Activated naive CD8-positive, alpha-beta T cell treated with anti-CD3 and anti-CD28 coated beads for 36 hours (primary cell): ENCODE data around the gene IL4I1. TPM values are rescaled to one million over a fixed set of nuclear protein-coding genes. Genes with fewer than 3 reads are reported as not detected.
"Not testable (repeated sequence)": the region's sequence is repeated elsewhere in the genome, so short reads cannot be mapped to it uniquely, and the experiment has no call there.

Experiments
- DNase-seq: peaks from one replicate; pipeline ENCODE4 v3.0.0; 2021
- H3K27ac Mint-ChIP-seq: one replicate; pipeline ENCODE4 v1.8.0; 2022; ENCODE audit warnings: mild to moderate bottlenecking, moderate library complexity, mixed read lengths
- H3K27me3 Mint-ChIP-seq: one replicate; pipeline ENCODE4 v1.8.0; 2022; ENCODE audit warnings: mild to moderate bottlenecking, mixed read lengths
- H3K36me3 Mint-ChIP-seq: one replicate; pipeline ENCODE4 v1.8.0; 2021; ENCODE audit warnings: mild to moderate bottlenecking, mixed read lengths
- H3K4me1 Mint-ChIP-seq: one replicate; pipeline ENCODE4 v1.8.0; 2021; ENCODE audit warnings: mixed read lengths
- H3K4me3 Mint-ChIP-seq: one replicate; pipeline ENCODE4 v1.8.0; 2022; ENCODE audit warnings: mild to moderate bottlenecking, moderate library complexity, mixed read lengths
- H3K9me3 Mint-ChIP-seq: one replicate; pipeline ENCODE4 v1.8.0; 2022; ENCODE audit warnings: mixed read lengths
- total RNA-seq, 2 experiments: library from RNA; stranded (reverse); gene quantifications; one replicate each; pipeline ENCODE4 v1.2.3, GENCODE V29; 2021

IL4I1 gene
- total RNA-seq, 2 experiments from 2014 or later = 2.3 to 2.9 TPM

DNA sequence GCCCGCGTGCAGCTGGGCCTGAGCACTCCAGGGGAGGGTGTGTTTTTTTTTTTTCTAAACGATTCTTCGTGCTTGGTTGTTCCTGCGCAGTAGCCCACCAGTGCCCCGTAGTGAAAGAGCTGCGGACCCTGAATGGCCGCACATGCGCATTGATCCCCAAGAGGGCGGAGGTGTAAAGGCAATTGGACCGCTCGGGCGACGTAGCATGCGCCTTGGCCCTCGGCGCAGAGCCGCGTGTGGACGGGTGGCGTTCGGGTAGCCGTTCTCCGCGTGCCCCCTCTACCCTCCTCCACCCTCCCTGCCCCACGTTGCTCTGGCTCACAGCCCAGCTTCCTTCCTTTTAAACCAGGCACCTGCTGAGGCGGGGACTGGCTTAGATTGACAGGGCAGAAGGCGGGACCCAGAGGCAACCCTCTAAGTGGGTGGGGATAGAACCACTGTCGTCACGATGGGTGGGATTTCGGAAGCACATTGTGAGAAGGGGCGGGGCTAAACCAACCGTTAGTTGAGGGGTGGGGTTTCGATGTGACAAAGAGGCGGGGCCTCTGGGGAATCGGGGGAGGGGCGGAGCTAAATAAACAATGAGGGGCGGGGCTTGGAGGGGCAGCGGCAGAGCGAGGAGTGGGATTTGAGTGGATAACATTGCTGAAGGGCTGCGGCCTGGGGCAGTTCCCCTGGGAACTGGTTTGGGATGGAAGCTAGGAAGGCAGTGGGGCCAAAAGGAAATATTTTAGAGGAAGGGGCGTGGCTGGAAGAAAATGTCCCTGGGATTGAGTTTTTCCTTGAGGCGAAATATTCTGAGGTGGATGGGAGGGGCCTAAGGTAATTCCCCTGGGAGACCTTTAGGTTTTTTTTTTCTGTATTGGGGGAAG lies 33.2 kb upstream of the IL4I1 start:
- peaks cover 10% of the 10 kb centered on the region for H3K27me3 Mint-ChIP-seq

DNA sequence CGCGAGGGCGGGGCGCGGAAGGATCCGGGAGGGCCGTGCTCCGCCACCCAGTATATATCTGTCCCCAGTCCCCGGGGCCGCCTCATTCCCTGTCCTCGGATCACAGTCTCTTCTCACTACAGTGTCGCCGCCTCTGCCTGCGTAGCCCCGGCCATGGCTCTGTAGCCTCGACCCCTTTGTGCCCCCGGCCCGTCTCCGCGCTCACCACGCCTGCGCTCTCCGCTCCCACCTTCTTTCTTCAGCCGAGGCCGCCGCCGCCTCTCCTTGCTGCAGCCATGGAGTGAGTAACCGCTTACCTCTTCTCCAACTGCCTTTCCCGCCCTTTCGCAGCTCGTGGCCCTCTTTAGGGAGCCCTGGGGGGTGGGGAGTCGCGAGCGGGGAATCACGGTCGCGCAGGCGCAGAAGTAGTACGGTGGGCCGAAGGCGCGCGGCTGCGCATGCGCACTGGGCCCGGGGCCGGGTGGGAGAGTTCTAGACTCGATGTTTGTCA lies 32.5 kb upstream of the IL4I1 start, which contains the start of the genes ATF5 and NUP62:
ATF5 (plus strand) TSS at position 85 of the 490 bp plus-strand sequence. CDS start 1,646 bp downstream, outside the sequence.
NUP62 (minus strand) TSS at position 384 of the 490 bp plus-strand sequence. CDS start 19,697 bp downstream, outside the sequence.
- Mint-ChIP-seq H3K4me1 (peaks cover 43% of the 10 kb centered on the region), H3K9me3 (peaks cover 5% of the 10 kb centered on the region), H3K36me3 (peaks cover 63% of the 10 kb centered on the region), H3K27ac (peak within 1 kb of the TSS; percentile 99), H3K27me3 (peaks cover 10% of the 10 kb centered on the region), H3K4me3 (peak within 1 kb of the TSS; percentile 97)
- DNase-seq = peak; percentile 91

More for the DNA sequence above, 33.2 kb upstream of the IL4I1 start:
- peak; percentile 90 for DNase-seq
- Mint-ChIP-seq H3K27ac (peak overlapping the region; percentile 99), H3K4me1 (peaks cover 43% of the 10 kb centered on the region), H3K4me3 (peak overlapping the region; percentile 97), H3K36me3 (peaks cover 63% of the 10 kb centered on the region), H3K9me3 (peaks cover 5% of the 10 kb centered on the region)

DNA sequence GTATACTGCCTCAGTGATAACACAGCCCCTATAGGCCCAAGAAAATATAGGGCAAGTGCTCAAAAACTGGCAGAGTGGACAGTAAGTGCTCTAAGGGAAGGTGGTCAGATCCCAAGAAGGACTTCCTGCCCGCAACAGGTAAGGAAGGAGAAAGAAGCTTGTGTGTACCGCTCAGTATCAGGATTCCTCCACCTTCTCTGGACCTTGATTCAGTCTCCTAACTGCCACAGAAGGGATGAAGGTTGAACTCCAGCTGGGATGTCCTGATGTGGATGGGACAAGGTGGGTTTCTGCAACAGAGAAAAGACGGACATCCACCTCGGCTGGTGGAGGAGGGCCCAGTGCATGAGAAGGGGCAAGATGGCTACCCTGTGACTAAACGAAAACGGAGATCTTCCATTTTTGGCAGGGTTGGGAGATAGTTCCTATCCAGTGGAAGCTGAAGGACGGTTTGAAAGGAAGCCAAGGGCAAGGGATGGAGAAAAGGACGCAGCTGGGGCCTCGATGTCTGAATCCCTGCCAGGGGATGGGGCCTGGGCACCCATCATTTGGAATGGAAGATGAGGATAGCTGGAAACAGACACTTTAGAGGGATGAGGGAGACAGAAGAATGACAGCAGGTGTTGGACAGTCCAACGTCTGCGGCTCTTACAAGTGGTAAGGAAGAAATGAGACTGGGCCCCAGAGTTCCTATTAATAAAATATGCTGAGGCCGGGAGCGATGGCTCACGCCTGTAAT lies 31.0 kb upstream of the IL4I1 start:
- Mint-ChIP-seq H3K36me3 (peaks cover 58% of the 10 kb centered on the region), H3K27me3 (peaks cover 10% of the 10 kb centered on the region), H3K4me3 (peak overlapping the region; percentile 97), H3K27ac (peak overlapping the region; percentile 99), H3K4me1 (peaks cover 42% of the 10 kb centered on the region), H3K9me3 (peaks cover 5% of the 10 kb centered on the region)
- DNase-seq = no peak

DNA sequence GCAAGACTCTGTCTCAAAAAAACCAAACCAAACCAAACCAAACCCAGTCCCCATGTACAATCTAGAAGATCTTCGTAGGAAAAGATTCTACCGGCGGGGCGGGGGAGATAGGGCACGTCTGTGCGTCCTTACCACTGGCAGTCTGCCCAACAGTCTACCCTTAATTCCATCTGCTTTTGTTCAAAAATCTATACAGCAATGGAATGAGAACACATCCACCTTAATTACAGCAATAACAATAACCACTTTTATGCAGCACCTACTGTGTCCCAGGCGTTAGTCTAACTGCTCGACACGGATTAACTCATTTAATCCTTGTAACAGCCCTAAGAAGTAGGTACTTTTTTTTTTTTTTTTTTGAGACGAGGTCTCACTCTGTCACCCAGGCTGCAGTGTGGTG lies 29.8 kb upstream of the IL4I1 start:
- Mint-ChIP-seq H3K4me1 (peaks cover 43% of the 10 kb centered on the region), H3K4me3 (peak overlapping the region; percentile 52), H3K27me3 (peaks cover 10% of the 10 kb centered on the region), H3K36me3 (peaks cover 52% of the 10 kb centered on the region), H3K27ac (no peak overlapping the region), H3K9me3 (peaks cover 5% of the 10 kb centered on the region)
- no peak for DNase-seq

DNA sequence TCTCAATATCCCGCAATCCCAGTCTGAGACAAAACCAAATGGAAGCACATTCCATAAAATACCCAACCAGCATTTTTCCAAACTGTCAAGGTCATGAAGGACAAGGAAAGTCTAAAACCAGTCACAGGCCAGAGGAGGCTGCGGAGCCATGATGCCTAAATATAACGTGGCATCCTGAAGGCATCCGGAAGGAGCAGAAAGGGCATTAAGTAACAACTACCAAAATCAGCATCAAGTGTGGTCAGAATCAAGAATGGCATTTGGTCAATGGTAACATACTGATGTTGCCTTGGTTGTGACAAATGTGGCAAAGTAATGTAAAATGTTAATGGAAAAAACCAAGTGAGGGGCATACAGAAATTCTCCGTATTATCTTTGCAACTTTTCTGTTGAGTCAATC lies 28.8 kb upstream of the IL4I1 start:
- no peak for DNase-seq
- Mint-ChIP-seq H3K27ac (no peak overlapping the region), H3K4me3 (no peak overlapping the region), H3K9me3 (peaks cover 5% of the 10 kb centered on the region), H3K4me1 (peaks cover 47% of the 10 kb centered on the region), H3K27me3 (peaks cover 10% of the 10 kb centered on the region), H3K36me3 (peaks cover 52% of the 10 kb centered on the region)

DNA sequence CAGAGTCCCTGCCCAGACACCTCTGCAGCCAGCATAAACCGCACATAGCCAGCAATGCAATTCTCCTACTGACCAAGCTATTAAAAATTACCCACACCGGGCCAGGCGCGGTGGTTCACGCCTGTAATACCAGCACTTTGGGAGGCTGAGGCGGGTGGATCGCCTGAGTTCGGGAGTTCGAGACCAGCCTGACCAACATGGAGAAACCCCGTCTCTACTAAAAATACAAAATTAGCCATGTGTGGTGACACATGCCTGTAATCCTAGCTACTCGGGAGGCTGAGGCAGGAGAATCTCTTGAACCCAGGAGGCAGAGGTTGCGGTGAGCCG lies 28.2 kb upstream of the IL4I1 start:
- peaks cover 51% of the 10 kb centered on the region for H3K36me3 Mint-ChIP-seq
- DNase-seq, H3K4me3 Mint-ChIP-seq, H3K27me3 Mint-ChIP-seq, H3K9me3 Mint-ChIP-seq: not testable (repeated sequence)
- H3K27ac Mint-ChIP-seq = peak overlapping the region; percentile 38
- peaks cover 43% of the 10 kb centered on the region for H3K4me1 Mint-ChIP-seq

DNA sequence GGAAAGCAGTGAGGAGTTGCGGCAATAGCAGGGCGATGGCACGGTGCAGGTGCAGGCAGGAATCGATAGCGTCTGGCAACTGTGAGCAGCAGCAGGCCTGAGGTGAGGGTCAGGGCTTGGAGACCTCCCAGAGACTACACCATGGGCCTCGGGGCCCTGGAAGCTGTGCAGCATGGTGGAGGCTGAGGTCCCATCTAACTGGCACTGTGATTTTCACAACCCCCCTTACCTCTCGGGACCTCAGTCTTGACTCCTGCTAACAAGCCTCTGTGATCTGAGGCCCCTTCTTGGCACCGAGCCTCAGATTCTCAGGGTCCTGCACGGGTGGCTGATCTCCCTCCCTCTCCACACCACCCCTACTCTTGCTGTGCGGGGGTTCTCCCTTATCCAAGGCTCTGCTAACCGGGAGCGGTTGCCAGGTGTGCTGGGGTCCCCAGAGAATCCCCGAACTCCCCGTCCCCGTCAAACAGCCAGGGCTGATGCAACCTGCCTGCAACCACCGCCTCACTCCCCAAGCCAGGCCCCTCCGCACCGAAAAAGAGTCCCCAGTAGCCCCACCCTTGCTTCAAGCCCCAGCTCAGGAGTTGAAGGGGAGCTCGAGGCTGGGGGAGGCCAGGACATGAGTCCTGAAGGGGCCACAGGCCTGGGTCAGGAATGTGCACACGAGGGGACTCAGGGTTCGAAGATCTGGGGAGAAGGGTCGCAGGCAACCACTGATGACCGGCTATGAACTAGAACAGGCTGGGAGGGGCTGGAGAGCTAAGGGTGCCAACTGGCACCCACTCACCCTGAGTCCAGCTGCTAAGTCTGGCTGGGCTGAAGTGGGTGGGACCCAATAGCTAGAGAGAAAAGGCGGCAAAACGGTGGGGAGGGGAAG lies 27.6 kb upstream of the IL4I1 start:
- no peak for DNase-seq
- H3K4me1 Mint-ChIP-seq = peaks cover 37% of the 10 kb centered on the region
- no peak overlapping the region for H3K4me3 Mint-ChIP-seq
- H3K36me3 Mint-ChIP-seq = peaks cover 48% of the 10 kb centered on the region
- H3K27ac Mint-ChIP-seq = peak overlapping the region; percentile 38
- H3K9me3 Mint-ChIP-seq = no peaks in the 10 kb centered on the region
- H3K27me3 Mint-ChIP-seq = peaks cover 5% of the 10 kb centered on the region

DNA sequence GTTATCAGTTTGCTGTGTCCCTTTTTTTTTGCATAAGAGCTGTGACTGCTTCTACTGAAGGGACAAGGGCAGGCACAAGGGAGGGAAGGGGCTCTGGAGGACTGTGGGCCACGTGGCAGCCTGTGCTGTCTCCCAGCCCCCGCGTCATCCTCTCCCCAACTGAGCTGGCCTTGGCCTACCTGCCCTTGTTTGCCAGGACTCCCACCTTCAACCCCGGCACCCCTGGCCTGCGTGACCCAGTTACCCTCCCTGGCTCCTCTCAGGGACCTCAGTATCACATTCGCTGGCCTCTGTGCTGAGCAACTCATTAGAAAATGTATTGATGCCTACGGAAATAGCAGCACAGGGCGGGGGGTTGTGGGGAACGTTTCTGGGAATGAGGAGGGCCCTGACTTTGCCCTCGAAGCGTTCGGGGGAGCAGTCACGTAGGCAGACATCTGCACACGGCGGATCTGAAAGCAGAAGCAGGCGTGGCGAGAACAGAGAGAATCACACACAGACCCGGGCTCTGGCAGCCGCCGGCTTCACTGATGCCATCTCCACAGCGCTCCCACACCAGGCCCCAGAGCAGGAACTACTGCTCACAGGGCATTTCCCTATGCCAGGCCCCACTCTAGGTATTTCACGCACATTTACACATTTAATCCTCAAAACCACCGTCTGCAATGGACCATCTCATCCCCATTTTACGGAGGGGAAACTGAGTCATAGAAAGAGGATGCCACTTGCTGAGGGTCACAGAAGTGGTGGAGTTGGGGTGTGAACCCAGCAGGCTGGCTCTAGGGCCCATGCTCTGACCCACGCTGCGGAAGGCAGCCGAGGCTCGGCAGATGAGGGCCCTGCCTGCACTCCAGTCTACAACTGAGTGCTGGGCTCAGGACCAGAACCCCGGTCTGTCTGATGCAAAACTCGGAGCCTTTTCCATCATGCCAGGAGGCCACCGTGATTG lies 26.6 kb upstream of the IL4I1 start:
- H3K9me3 Mint-ChIP-seq = no peaks in the 10 kb centered on the region
- peaks cover 35% of the 10 kb centered on the region for H3K4me1 Mint-ChIP-seq
- H3K27ac Mint-ChIP-seq = no peak overlapping the region
- no peak overlapping the region for H3K4me3 Mint-ChIP-seq
- H3K27me3 Mint-ChIP-seq = no peaks in the 10 kb centered on the region
- DNase-seq = no peak
- H3K36me3 Mint-ChIP-seq = peaks cover 44% of the 10 kb centered on the region

DNA sequence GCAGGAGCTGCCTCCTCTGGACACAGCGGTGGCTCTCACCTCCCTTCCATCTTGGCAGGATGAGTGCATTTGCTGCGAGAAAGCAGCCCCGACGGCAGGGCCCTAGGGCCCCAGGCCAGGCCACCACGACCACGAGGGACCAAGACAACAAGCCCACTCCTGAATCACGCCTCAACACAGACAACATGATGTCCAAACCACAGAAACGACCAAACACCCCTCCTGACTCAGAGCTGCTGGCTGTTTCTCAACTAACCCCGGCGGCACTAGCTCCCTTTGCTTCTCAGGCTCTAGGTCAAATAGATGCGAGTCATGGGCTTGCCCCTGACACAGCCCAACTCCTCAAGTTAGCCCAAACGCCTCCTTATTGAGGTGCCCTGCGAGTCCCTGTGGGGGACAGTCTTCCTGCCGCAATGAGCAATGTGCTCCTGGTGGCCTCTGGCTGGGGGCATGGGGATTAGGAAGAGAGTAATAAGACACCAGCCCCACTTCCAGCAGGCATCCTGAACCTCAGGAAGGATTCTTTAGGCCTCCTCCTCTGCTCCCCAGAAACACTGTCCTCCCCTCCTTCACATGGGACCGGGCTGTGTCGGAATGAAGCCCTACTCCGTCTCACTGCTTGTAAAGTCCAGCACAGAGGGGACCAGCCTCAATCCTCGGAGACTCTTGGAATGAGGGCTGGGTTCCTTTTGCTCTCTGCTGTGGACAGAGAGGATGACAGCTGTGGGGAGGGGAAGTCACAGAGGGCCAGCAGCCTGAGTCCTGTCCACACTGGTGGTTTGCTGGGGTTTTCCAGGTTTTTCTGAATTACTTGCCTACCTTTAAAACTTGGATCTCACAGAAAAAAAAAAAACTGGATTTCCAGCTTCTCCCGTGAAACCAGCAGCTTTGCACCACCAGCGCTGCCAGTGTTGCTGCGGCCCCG lies 25.4 kb upstream of the IL4I1 start:
- Mint-ChIP-seq H3K4me3 (no peak overlapping the region), H3K27ac (peak overlapping the region; percentile 72), H3K4me1 (peaks cover 30% of the 10 kb centered on the region), H3K27me3 (no peaks in the 10 kb centered on the region), H3K36me3 (peaks cover 42% of the 10 kb centered on the region), H3K9me3 (no peaks in the 10 kb centered on the region)
- DNase-seq = no peak

DNA sequence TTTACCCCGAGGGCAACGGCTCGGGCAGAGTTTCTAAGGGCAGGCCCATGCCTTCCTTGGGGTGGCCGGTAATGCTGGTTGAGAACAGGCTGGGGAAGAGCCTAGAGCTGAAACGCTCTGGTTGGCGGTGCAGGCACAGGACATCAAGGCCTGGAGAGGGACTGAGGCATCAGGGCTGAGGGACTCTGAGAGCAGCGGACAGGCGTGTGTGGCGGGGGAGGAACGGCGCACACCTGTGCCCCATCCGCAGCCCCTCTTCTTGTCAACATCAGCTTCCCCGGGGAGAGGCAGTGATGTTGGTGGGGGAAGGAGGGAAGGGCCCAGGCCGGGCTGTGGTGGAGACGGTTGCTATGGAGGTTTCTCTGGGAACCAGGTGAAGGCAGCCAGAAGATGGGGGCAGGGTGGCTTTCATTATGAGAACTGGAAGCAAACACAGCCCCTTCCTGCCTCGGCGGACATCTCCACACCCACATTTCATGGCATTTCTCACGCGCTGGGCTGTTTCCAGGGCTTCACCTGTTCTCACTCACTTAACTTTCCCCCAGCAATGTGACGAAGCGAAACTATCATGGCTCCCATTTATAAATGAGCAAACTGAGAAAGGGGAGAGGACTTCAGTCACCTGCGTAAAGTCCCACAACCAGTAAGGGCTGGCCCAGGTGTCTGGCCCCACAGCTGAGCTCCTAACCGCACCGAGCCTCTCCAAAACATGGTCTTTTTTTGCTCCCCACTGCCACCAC lies 24.1 kb upstream of the IL4I1 start:
- Mint-ChIP-seq H3K36me3 (peaks cover 41% of the 10 kb centered on the region), H3K4me3 (no peak overlapping the region), H3K27ac (peak overlapping the region; percentile 46), H3K27me3 (no peaks in the 10 kb centered on the region), H3K4me1 (peaks cover 27% of the 10 kb centered on the region), H3K9me3 (no peaks in the 10 kb centered on the region)
- no peak for DNase-seq

DNA sequence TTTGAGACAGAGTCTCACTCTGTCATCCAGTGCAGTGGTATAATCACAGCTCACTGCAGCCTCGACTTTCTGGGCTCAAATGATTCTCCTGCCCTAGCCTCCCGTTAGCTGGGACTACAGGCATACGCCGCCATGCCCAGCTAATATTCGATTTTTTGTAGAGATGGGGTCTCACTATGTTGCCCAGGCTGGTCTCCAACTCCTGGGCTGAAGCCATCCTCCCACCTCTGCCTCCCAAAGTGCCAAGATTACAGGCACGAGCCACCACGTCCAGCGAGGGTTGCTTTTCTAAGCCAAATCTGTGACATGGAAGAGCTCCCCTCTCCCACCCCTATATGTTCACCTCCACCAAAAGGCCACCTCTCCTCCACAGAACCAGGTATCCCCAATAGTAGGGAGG lies 21.4 kb upstream of the IL4I1 start:
- H3K27me3 Mint-ChIP-seq = no peaks in the 10 kb centered on the region
- no peak overlapping the region for H3K4me3 Mint-ChIP-seq
- DNase-seq = no peak
- no peaks in the 10 kb centered on the region for H3K9me3 Mint-ChIP-seq
- peaks cover 50% of the 10 kb centered on the region for H3K36me3 Mint-ChIP-seq
- no peak overlapping the region for H3K27ac Mint-ChIP-seq
- H3K4me1 Mint-ChIP-seq = peaks cover 32% of the 10 kb centered on the region
